ENCODE measurements around the gene HACD1.

DNA sequence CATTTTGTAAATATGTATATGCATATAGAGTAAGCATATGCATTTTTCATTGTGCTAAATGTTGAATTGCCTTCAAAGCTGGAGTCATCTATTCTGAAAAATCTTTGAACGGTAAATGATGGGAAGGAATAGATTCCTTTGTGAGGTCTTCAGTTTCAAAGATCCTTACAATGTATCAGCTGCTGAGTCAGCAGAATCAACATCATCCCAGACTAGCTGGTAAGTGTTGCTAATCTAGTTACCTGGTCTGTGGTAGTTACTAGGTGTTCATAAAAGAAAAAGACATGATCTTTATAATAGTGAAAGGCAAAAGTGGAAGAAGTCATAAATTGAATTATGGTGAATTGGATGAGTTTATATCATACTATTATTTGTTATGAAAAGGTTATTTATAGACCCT is 16.2 kb upstream of the HACD1 start:
- TF ChIP-seq, protein P1, sequence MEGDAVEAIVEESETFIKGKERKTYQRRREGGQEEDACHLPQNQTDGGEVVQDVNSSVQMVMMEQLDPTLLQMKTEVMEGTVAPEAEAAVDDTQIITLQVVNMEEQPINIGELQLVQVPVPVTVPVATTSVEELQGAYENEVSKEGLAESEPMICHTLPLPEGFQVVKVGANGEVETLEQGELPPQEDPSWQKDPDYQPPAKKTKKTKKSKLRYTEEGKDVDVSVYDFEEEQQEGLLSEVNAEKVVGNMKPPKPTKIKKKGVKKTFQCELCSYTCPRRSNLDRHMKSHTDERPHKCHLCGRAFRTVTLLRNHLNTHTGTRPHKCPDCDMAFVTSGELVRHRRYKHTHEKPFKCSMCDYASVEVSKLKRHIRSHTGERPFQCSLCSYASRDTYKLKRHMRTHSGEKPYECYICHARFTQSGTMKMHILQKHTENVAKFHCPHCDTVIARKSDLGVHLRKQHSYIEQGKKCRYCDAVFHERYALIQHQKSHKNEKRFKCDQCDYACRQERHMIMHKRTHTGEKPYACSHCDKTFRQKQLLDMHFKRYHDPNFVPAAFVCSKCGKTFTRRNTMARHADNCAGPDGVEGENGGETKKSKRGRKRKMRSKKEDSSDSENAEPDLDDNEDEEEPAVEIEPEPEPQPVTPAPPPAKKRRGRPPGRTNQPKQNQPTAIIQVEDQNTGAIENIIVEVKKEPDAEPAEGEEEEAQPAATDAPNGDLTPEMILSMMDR (conservative IDR thresholded peaks at IDR 0.05; ENCODE audit: low read length), result no peak
- no peak for TF ChIP-seq EZH2phosphoT487 (IDR thresholded peaks at IDR 0.05; ENCODE audit: borderline replicate concordance)

Data from Loucy (cell line).